ENCODE measurements around the gene KLK10.

KLK10 gene

DNA sequence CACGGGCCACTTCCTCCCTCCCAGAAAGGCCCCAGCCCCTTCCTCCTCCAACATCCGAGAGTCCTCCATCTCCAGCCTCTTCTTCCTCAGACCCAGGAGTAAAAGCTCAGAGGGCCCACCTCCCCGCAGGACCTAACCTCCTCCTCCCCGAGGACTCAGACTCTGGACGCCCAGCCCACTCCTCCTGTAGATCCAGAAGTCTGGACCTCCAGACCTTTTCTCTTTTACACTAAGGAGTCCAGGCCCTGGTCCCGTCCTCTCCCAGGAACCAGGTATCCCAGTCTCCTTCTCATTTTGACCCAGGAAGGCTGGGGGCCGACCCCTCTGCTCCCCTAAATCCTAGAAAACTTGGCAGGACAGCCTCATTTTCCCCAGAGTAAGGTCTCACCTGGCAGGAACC is 16.2 kb downstream of the KLK10 start:
- Histone ChIP-seq H3K36me3 (ENCODE audit: control insufficient read depth, insufficient read depth, low read length) (no peaks in the 10 kb centered on the region), H3K9me3 (ENCODE audit: control insufficient read depth, low read length) (no peaks in the 10 kb centered on the region), H3K27me3 (ENCODE audit: control insufficient read depth, insufficient read depth, low read length, poor library complexity, severe bottlenecking) (no peaks in the 10 kb centered on the region), H3K27ac (ENCODE audit: insufficient read depth, low read depth, low read length, poor library complexity, severe bottlenecking) (no peak overlapping the region), H3K4me1 (ENCODE audit: control insufficient read depth, insufficient read depth, low read length) (peaks cover 3% of the 10 kb centered on the region), H3K4me3 (ENCODE audit: insufficient read depth, low read depth, low read length) (no peak overlapping the region)
- WGBS, 2 experiments: 90 to 92% methylated on average over 7 of the region's 7 CpGs

DNA sequence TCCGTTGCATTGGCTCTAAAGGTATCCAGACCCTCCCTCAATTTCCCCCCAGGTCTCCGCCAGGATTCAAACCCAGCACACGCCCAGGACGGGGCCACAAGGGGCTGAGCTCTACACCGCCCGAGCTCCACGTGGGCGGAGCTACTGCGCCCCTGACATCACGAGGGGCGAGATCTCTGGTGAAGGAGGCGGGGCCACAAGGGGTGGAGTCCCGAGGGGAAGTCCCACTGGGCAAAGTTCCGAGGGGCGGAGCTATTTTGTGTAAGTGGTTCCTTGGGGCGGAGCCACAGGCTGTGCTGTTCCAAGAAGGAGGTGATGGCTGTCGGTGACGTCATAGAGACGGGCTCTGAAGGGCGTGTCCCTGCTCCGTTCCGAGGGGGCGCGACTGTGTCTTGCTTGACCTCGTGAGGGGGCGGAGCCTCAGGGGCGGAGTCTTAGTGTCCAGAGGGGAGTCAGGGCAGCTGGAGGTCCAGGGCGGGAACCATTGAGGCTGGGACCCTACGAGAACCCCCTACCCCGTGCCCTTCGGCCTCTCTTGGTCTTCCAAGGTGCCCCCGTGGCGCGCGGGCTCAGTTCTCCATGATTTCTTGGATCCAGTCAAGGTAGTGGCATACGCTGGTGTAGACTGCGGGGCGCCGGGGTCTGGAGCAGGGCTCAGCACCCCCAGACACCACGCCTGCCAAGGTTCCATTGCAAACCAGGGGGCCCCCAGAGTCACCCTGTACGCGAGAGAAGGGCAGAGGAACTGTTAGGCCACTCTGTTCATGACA is 16.8 kb downstream of the KLK10 start:
- H3K9me3 ChIP-seq (ENCODE audit: control insufficient read depth, low read length): no peaks in the 10 kb centered on the region
- no peaks in the 10 kb centered on the region for H3K36me3 ChIP-seq (ENCODE audit: control insufficient read depth, insufficient read depth, low read length)
- WGBS, 2 experiments: 94% methylated on average over 42 of the region's 42 CpGs
- no peaks in the 10 kb centered on the region for H3K27me3 ChIP-seq (ENCODE audit: control insufficient read depth, insufficient read depth, low read length, poor library complexity, severe bottlenecking)
- H3K27ac ChIP-seq (ENCODE audit: insufficient read depth, low read depth, low read length, poor library complexity, severe bottlenecking): no peak overlapping the region
- peaks cover 3% of the 10 kb centered on the region for H3K4me1 ChIP-seq (ENCODE audit: control insufficient read depth, insufficient read depth, low read length)
- H3K4me3 ChIP-seq (ENCODE audit: insufficient read depth, low read depth, low read length): no peak overlapping the region

DNA sequence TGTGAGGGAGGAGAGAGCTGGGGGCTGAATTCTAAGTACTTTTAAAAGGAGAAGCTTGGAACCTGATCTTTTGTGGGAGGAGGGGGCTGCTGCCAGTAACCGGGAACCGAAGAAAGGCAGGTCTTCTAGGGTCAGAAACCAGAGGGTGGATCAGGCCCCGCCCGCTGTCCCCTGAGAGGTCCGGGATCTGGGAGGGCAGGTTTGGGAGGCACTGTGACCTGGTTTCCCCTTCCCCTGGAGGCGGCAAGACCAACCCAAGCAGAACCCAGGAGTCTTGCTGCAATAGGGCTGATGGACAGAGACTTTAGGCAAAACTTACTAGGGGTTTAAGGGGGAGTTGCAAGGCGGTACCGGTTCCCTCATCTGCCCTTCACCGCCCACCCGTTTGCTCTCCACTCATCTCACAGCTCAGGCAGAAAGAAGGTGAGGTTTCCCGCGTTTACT is 17.4 kb downstream of the KLK10 start:
- 76 to 78% methylated on average over 12 of the region's 12 CpGs for WGBS, 2 experiments
- no peak overlapping the region for H3K4me3 ChIP-seq (ENCODE audit: insufficient read depth, low read depth, low read length)
- H3K4me1 ChIP-seq (ENCODE audit: control insufficient read depth, insufficient read depth, low read length): peaks cover 3% of the 10 kb centered on the region
- no peaks in the 10 kb centered on the region for H3K27me3 ChIP-seq (ENCODE audit: control insufficient read depth, insufficient read depth, low read length, poor library complexity, severe bottlenecking)
- no peaks in the 10 kb centered on the region for H3K36me3 ChIP-seq (ENCODE audit: control insufficient read depth, insufficient read depth, low read length)
- no peaks in the 10 kb centered on the region for H3K9me3 ChIP-seq (ENCODE audit: control insufficient read depth, low read length)
- no peak overlapping the region for H3K27ac ChIP-seq (ENCODE audit: insufficient read depth, low read depth, low read length, poor library complexity, severe bottlenecking)

DNA sequence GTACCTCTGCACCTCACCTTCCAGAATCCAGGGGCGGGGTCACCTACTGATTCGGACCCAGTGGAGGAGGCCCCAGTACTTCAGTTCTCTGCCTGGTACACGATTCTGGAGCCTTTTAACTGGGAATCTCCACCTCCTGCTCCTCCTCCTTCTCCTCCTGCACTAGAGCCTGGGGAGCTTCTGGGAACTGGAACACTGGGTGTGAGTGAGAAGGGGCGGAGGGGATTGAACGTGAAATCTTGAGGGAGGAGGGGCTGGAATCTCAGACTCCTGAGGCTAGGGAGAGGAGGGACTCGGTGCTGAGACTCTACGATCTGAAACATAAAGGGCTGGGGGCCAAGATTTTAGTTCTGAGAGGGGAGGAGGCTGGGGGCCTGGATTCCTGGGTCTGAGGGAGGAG is 18.0 kb downstream of the KLK10 start, which contains the start of gene KLK8:
Gene KLK8, minus strand, starts transcription at position 90 of the 400 bp plus-strand sequence. CDS start 437 bp downstream, outside the sequence.
- Histone ChIP-seq H3K4me3 (ENCODE audit: insufficient read depth, low read depth, low read length) (no peak within 1 kb of the TSS), H3K36me3 (ENCODE audit: control insufficient read depth, insufficient read depth, low read length) (no peaks in the 10 kb centered on the region), H3K27ac (ENCODE audit: insufficient read depth, low read depth, low read length, poor library complexity, severe bottlenecking) (no peak within 1 kb of the TSS), H3K4me1 (ENCODE audit: control insufficient read depth, insufficient read depth, low read length) (peaks cover 3% of the 10 kb centered on the region), H3K9me3 (ENCODE audit: control insufficient read depth, low read length) (no peaks in the 10 kb centered on the region), H3K27me3 (ENCODE audit: control insufficient read depth, insufficient read depth, low read length, poor library complexity, severe bottlenecking) (no peaks in the 10 kb centered on the region)
- WGBS, 2 experiments: 60% methylated on average over 6 of the region's 7 CpGs

DNA sequence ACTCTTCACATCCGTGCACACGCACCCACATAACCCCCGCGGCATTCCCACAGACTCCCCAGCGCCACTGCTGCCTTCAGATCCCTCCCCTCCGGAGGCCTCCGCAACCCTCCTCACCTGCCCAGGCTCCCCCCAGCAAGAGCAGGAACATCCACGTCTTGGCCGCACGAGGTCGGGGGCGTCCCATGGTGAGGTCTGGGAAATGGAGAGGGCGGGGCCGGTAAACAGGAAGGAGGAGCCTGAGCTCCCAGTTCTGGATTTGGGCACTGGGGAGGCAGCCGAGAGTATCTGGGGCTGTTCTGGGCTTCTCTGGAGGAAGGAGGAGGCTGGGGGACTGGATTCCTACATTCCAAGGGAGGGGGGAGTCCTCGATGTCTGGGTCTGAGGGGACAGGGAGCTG is 18.5 kb downstream of the KLK10 start:
- no peaks in the 10 kb centered on the region for H3K9me3 ChIP-seq (ENCODE audit: control insufficient read depth, low read length)
- WGBS, 2 experiments: 64 to 67% methylated on average over 16 of the region's 16 CpGs

DNA sequence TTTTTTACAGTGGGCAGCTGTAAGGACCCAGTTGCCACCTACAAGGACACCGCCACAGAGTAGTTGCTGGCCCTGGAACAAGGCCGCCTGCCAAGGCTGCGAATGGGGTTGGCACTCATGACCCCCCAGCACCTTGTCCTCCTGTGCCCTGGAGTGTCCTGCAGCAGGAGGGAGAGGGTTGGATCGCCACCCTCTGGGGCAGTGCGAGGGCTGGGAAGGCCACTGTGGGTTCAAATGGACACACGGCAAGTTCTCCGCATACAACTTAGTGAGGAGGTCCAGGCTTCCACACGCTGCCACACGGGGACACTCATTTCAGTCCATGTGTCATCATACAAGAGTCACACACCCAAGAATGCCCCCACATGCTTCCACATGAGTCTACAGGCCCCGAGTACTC is 19.1 kb downstream of the KLK10 start:
- 93 to 96% methylated on average over 10 of the region's 10 CpGs for WGBS, 2 experiments
- H3K9me3 ChIP-seq (ENCODE audit: control insufficient read depth, low read length): no peaks in the 10 kb centered on the region
- H3K4me3 ChIP-seq (ENCODE audit: insufficient read depth, low read depth, low read length): no peak overlapping the region
- H3K4me1 ChIP-seq (ENCODE audit: control insufficient read depth, insufficient read depth, low read length): peaks cover 3% of the 10 kb centered on the region
- no peaks in the 10 kb centered on the region for H3K36me3 ChIP-seq (ENCODE audit: control insufficient read depth, insufficient read depth, low read length)
- no peaks in the 10 kb centered on the region for H3K27me3 ChIP-seq (ENCODE audit: control insufficient read depth, insufficient read depth, low read length, poor library complexity, severe bottlenecking)
- no peak overlapping the region for H3K27ac ChIP-seq (ENCODE audit: insufficient read depth, low read depth, low read length, poor library complexity, severe bottlenecking)

More for the DNA sequence above, 18.5 kb downstream of the KLK10 start:
- Histone ChIP-seq H3K4me3 (ENCODE audit: insufficient read depth, low read depth, low read length) (no peak overlapping the region), H3K27me3 (ENCODE audit: control insufficient read depth, insufficient read depth, low read length, poor library complexity, severe bottlenecking) (no peaks in the 10 kb centered on the region), H3K27ac (ENCODE audit: insufficient read depth, low read depth, low read length, poor library complexity, severe bottlenecking) (no peak overlapping the region), H3K36me3 (ENCODE audit: control insufficient read depth, insufficient read depth, low read length) (no peaks in the 10 kb centered on the region), H3K4me1 (ENCODE audit: control insufficient read depth, insufficient read depth, low read length) (peaks cover 3% of the 10 kb centered on the region)

DNA sequence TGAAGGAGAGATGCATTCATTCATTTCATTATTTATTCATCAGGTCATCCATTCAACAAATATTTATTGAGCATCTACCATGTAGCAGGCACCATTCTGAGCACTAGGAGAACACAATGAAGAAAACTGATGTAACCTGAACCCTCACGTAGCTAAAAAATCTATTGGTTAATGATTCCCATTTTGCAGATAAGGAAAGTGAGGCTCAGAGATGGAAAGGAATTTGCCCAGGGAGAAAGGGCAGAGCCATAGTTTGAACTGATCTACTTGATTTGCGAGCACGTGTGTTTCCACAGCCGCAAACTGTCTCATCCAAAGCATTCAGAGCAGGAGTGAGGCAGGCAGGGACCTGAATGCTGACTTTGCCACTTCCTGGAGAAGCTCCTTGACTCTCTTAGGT is 20.8 kb downstream of the KLK10 start:
- Histone ChIP-seq H3K27ac (ENCODE audit: insufficient read depth, low read depth, low read length, poor library complexity, severe bottlenecking) (no peak overlapping the region), H3K9me3 (ENCODE audit: control insufficient read depth, low read length) (no peaks in the 10 kb centered on the region), H3K4me3 (ENCODE audit: insufficient read depth, low read depth, low read length) (no peak overlapping the region), H3K27me3 (ENCODE audit: control insufficient read depth, insufficient read depth, low read length, poor library complexity, severe bottlenecking) (no peaks in the 10 kb centered on the region), H3K4me1 (ENCODE audit: control insufficient read depth, insufficient read depth, low read length) (peaks cover 3% of the 10 kb centered on the region), H3K36me3 (ENCODE audit: control insufficient read depth, insufficient read depth, low read length) (no peaks in the 10 kb centered on the region)
- WGBS, 2 experiments: 93% methylated on average over 4 of the region's 4 CpGs

DNA sequence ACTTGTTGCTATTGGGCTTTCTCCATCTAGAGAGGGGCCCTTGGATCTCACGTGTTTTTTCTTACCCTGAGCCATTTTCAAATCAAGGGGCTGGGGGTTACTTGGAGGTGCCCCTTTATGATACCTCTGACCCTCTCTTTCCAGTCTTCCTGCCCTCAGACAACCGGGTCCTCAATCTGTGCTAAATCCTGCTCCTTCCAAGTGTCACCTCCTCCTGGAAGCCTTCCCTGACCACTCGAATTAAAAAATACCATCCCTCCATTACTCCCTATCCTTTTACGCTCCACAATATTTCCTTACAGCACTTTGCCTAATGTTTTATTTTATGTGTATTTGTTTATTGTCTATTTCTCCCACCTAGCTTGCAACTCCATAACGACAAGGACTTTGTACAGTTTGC is 21.4 kb downstream of the KLK10 start:
- peaks cover 3% of the 10 kb centered on the region for H3K4me1 ChIP-seq (ENCODE audit: control insufficient read depth, insufficient read depth, low read length)

DNA sequence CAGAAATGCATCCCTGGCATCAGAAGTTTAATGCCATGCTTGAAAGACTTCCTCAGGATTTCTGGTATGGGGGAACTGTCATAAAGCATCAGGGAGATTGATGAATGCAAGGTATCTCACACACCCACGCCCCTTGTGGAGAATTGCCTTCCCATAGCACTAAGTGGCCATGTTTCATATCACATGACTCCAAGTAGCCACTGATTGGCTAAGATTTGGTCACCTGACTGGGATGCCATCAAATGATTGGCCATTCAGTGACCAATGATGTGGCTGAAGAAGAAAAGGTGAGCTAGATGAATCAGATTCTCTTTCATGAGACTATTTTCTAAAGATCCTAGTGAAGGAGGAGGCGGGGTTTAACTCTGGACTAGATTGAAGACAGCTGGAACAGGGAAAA is 25.4 kb downstream of the KLK10 start:
- Histone ChIP-seq H3K4me3 (ENCODE audit: insufficient read depth, low read depth, low read length) (no peak overlapping the region), H3K36me3 (ENCODE audit: control insufficient read depth, insufficient read depth, low read length) (no peaks in the 10 kb centered on the region), H3K27me3 (ENCODE audit: control insufficient read depth, insufficient read depth, low read length, poor library complexity, severe bottlenecking) (peaks cover 4% of the 10 kb centered on the region), H3K4me1 (ENCODE audit: control insufficient read depth, insufficient read depth, low read length) (no peaks in the 10 kb centered on the region), H3K9me3 (ENCODE audit: control insufficient read depth, low read length) (no peaks in the 10 kb centered on the region), H3K27ac (ENCODE audit: insufficient read depth, low read depth, low read length, poor library complexity, severe bottlenecking) (no peak overlapping the region)
- WGBS, 2 experiments: 85 to 89% methylated on average over 2 of the region's 2 CpGs

More for the DNA sequence above, 21.4 kb downstream of the KLK10 start:
- no peaks in the 10 kb centered on the region for H3K27me3 ChIP-seq (ENCODE audit: control insufficient read depth, insufficient read depth, low read length, poor library complexity, severe bottlenecking)
- H3K36me3 ChIP-seq (ENCODE audit: control insufficient read depth, insufficient read depth, low read length): no peaks in the 10 kb centered on the region
- no peaks in the 10 kb centered on the region for H3K9me3 ChIP-seq (ENCODE audit: control insufficient read depth, low read length)
- H3K27ac ChIP-seq (ENCODE audit: insufficient read depth, low read depth, low read length, poor library complexity, severe bottlenecking): no peak overlapping the region
- 80 to 81% methylated on average over 4 to 5 of the region's 5 CpGs for WGBS, 2 experiments
- H3K4me3 ChIP-seq (ENCODE audit: insufficient read depth, low read depth, low read length): no peak overlapping the region

DNA sequence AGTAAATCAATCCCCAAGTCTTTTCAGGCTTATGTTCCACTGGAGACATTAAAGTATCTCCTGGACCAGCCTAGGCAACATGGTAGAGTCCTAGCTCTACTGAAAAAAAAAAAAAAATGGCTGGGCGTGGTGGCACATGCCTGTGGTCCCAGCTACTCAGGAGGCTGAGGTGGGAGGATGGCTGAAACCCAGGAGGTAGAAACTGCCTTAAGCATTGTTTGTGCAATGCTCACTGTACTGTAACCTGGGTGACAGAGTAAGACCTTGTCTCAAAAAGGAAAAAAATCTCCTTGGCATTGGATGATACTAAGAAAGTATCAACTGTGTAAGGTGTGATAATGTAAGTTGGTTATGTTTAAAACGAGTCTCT is 26.9 kb downstream of the KLK10 start:
- no peak overlapping the region for H3K4me3 ChIP-seq (ENCODE audit: insufficient read depth, low read depth, low read length)
- 85 to 91% methylated on average over 2 of the region's 2 CpGs for WGBS, 2 experiments
- no peaks in the 10 kb centered on the region for H3K9me3 ChIP-seq (ENCODE audit: control insufficient read depth, low read length)

More for the DNA sequence above, 26.9 kb downstream of the KLK10 start:
- Histone ChIP-seq H3K4me1 (ENCODE audit: control insufficient read depth, insufficient read depth, low read length) (no peaks in the 10 kb centered on the region), H3K27ac (ENCODE audit: insufficient read depth, low read depth, low read length, poor library complexity, severe bottlenecking) (no peak overlapping the region), H3K36me3 (ENCODE audit: control insufficient read depth, insufficient read depth, low read length) (no peaks in the 10 kb centered on the region), H3K27me3 (ENCODE audit: control insufficient read depth, insufficient read depth, low read length, poor library complexity, severe bottlenecking) (peaks cover 4% of the 10 kb centered on the region)
